ENCODE results near the gene LPP. TPM values are rescaled to one million over a fixed set of nuclear protein-coding genes. Genes with fewer than 3 reads are reported as not detected.

Gene LPP
- total and polyA plus RNA-seq, 9 of the 15 experiments (the other 6 are each of a cell fraction or from before 2014, with no cell fraction given), result 0.07 to 0.18 TPM; not detected in 7

GRCh38 chr3:188276375-188276774 is 122.4 kb downstream of the LPP start (continued):
- TF ChIP-seq NUFIP1 (IDR thresholded peaks at IDR 0.05; ENCODE audit: partially characterized antibody) (no peak), CBFA2T3 (IDR thresholded peaks at IDR 0.05) (no peak), E2F4 (CRISPR knock-in tag; IDR thresholded peaks at IDR 0.05; ENCODE audit: low read depth) (no peak), HDAC1 (IDR thresholded peaks at IDR 0.05) (no peak), HINFP (tag; conservative IDR thresholded peaks at IDR 0.05; ENCODE audit: low read depth) (no peak), ZNF239 (CRISPR knock-in tag; IDR thresholded peaks at IDR 0.05) (no peak), ZNF384 (IDR thresholded peaks at IDR 0.05; ENCODE audit: low read depth, low read length) (no peak), ILK (tag; IDR thresholded peaks at IDR 0.05; ENCODE audit: borderline replicate concordance, low read depth) (no peak), GATAD2A (IDR thresholded peaks at IDR 0.05) (no peak)

GRCh38 chr3:188278717-188279324 is 124.9 kb downstream of the LPP start:
- no peaks in the 10 kb centered on the region for H3K79me2 ChIP-seq (ENCODE audit: control insufficient read depth, insufficient read depth, low read length)
- H3K36me3 ChIP-seq (ENCODE audit: control insufficient read depth, insufficient read depth, low read length), result no peaks in the 10 kb centered on the region
- WGBS (ENCODE audit: insufficient coverage, low coverage, missing lambda C conversion rate), result 0% methylated on average over 6 of the region's 6 CpGs
- no peak for FAIRE-seq
- intact Hi-C loops (cut with micrococcal nuclease) (loop anchor here (10.0 kb wide), 1 partner anchor 534 kb away; the partner anchor contains the start of gene BCL6), in situ Hi-C loops (cut with MboI) (no loop called here)
- POLR2A ChIA-PET, result no interaction called here
- H3K27ac ChIP-seq (ENCODE audit: extremely low read depth, low read depth, low read length), result no peak overlapping the region
- DNase-seq (ENCODE audit: extremely low read depth in 1 of 4, low spot score in 3 of 4), result no peak
- no peaks in the 10 kb centered on the region for H3K9me3 ChIP-seq (replicated peaks; ENCODE audit: control insufficient read depth, insufficient read depth, low read depth, low read length)
- no peaks in the 10 kb centered on the region for H3K27me3 ChIP-seq (ENCODE audit: control insufficient read depth in 2 of 2, insufficient read depth in 2 of 2, low read length in 2 of 2)
- no peaks in the 10 kb centered on the region for H3K9me1 ChIP-seq (ENCODE audit: control insufficient read depth, insufficient read depth, low read length)
- BruUV-seq (replicated peaks), result no TSS peak
- H3K4me2 ChIP-seq (ENCODE audit: insufficient read depth, low read length), result no peak overlapping the region
- H3K9ac ChIP-seq (ENCODE audit: insufficient read depth in 1 of 2, low read depth in 2 of 2, low read length in 2 of 2), result no peak overlapping the region
- CTCF ChIA-PET (ENCODE audit: low intra/inter-chr PET ratio), result no interaction called here
- no peaks in the 10 kb centered on the region for H3K4me1 ChIP-seq (replicated peaks in 1 of 2; ENCODE audit: control insufficient read depth in 2 of 2, insufficient read depth in 2 of 2, low read length in 2 of 2)
- no peak overlapping the region for H3K4me3 ChIP-seq
- H4K20me1 ChIP-seq (replicated peaks; ENCODE audit: control insufficient read depth, insufficient read depth, low read length), result no peaks in the 10 kb centered on the region
- no peak for ATAC-seq
- no peak overlapping the region for H2AFZ ChIP-seq (ENCODE audit: low read depth, low read length)
- TF ChIP-seq SIX5 (IDR thresholded peaks at IDR 0.05; ENCODE audit: borderline replicate concordance in 1 of 2, insufficient read depth in 1 of 2, low read depth in 1 of 2, low read length in 2 of 2), result no peak
- TF ChIP-seq ZNF592 (IDR thresholded peaks at IDR 0.05), result no peak
- no peak for TF ChIP-seq TOE1 (IDR thresholded peaks at IDR 0.05; ENCODE audit: borderline replicate concordance)
- TF ChIP-seq TOE1 (CRISPR knock-in tag; IDR thresholded peaks at IDR 0.05; ENCODE audit: borderline replicate concordance, low read depth), result no peak

Data from K562 (cell line).